ENCODE results near the gene TFB1M.
"Not testable (repeated sequence)": the region's sequence is repeated elsewhere in the genome, so short reads cannot be mapped to it uniquely, and the experiment has no call there.

The TFB1M gene

GRCh38 chr6:155306958-155307357 lies 7.3 kb downstream of the TFB1M start:
- in situ Hi-C loops (cut with HindIII; ENCODE audit: low sequenced_read_pairs), result no loop called here

GRCh38 chr6:155303361-155303870 lies 10.9 kb downstream of the TFB1M start:
- in situ Hi-C loops (cut with HindIII; ENCODE audit: low sequenced_read_pairs), result no loop called here

- in situ Hi-C loops (cut with HindIII; ENCODE audit: low sequenced_read_pairs), result no loop called here
Measured at GRCh38 chr6:155301867-155302266, 12.4 kb downstream of the TFB1M start.

DNA sequence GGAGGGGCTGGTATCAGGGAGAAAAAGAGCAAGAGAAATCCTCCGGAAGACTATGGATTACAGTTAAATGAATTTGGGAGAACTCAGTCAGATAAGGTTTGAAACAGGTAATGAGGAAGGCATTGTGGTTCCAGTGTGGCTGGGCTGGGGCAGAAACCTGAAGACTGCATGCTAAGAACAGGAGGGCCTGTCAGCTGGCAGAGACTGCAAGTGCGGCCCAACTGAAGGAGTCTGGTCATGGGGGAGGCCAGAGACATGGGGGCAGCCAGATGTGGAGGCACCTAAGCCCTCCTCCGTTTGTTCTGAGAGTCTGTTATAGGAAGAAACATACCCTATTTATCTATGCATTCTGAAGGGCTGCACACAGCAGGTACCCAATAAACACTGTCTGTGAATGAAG lies 16.6 kb downstream of the TFB1M start:
- in situ Hi-C loops (cut with HindIII; ENCODE audit: low sequenced_read_pairs), result loop anchor here (25.0 kb wide), 1 partner anchor 360 kb away; no protein-coding TSS in a partner anchor

DNA sequence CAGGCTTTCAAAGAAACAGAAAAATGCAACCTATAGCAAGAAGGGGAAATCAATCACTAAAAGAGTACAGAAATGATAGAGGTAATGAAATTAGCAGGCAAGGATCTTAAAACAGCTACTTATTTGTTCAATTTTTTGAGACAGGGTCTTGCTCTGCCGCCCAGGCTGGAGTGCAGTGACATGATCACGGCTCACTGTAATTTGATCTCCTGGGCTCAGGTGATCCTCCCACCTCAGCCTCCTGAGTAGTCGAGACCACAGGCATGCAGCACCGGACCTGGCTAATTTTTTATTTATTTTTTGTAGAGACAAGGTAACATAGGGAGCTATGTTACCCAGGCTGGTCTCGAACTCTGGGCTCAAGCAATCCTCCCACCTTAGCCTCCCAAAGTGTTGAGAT lies 21.6 kb downstream of the TFB1M start:
- in situ Hi-C loops (cut with HindIII; ENCODE audit: low sequenced_read_pairs), result loop anchor here (25.0 kb wide), 1 partner anchor 355 kb away; no protein-coding TSS in a partner anchor

DNA sequence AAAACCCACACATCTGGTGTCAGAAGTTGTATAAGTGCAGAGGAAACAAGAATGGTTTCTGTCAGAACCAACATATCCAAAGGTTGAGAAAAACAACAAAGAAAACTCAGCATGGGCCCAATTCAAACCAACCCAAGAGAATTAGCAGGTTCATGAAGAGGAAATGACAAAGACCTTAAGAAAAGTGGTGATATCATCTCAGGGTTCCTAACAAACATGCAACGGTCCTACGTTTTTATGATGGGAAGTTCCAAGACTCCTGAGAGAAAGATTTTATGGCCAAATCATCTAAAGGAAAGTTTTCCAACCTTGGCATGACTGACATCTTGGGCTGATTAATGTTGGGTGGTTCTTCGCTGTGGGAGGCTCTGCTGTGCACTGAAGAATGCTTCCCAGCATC lies 23.0 kb downstream of the TFB1M start:
- in situ Hi-C loops (cut with HindIII; ENCODE audit: low sequenced_read_pairs), result loop anchor here (25.0 kb wide), 1 partner anchor 354 kb away; no protein-coding TSS in a partner anchor

DNA sequence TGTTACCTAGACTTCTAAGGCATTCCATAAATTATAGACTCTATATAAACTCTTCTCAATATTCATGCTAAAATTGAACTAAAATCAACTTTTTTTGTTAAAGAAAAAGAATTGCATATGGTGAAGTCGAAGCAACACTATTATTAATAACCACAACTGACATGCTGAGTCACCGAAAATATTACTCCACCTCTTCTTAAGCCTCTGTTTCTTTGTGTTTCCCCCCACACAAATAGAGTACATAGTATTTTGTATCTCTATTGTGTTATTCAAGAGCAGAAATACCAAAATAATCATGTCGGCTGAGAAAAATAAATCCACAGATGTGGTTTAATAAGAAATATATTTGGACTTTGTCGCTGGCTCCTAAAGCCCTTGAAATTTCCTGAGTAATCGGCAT lies 23.8 kb downstream of the TFB1M start:
- in situ Hi-C loops (cut with HindIII; ENCODE audit: low sequenced_read_pairs), result loop anchor here (25.0 kb wide), 1 partner anchor 353 kb away; no protein-coding TSS in a partner anchor

DNA sequence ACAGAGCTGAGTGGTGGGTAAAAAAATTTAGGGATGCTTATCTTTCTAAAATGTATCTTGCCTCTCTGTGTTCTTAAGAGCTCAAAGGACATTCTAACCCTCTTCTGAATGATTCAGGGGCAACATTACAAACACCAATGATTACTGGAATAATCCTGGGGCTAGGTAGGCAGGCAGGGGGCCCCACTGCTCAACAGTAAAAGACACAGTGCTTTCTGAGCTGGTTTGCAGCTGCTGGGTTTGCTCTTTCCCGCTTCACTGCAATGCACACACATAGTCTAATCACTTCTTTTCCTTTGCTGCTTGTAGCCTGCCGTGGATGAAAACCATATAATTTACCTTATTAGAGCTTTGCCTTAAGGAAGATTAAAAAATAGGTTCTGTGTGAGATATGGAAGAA lies 26.5 kb downstream of the TFB1M start:
- in situ Hi-C loops (cut with HindIII; ENCODE audit: low sequenced_read_pairs), result loop anchor here (25.0 kb wide), 1 partner anchor 350 kb away; no protein-coding TSS in a partner anchor

GRCh38 chr6:155284775-155285174 lies 29.5 kb downstream of the TFB1M start:
- in situ Hi-C loops (cut with HindIII; ENCODE audit: low sequenced_read_pairs), result loop anchor here (25.0 kb wide), 1 partner anchor 347 kb away; no protein-coding TSS in a partner anchor

DNA sequence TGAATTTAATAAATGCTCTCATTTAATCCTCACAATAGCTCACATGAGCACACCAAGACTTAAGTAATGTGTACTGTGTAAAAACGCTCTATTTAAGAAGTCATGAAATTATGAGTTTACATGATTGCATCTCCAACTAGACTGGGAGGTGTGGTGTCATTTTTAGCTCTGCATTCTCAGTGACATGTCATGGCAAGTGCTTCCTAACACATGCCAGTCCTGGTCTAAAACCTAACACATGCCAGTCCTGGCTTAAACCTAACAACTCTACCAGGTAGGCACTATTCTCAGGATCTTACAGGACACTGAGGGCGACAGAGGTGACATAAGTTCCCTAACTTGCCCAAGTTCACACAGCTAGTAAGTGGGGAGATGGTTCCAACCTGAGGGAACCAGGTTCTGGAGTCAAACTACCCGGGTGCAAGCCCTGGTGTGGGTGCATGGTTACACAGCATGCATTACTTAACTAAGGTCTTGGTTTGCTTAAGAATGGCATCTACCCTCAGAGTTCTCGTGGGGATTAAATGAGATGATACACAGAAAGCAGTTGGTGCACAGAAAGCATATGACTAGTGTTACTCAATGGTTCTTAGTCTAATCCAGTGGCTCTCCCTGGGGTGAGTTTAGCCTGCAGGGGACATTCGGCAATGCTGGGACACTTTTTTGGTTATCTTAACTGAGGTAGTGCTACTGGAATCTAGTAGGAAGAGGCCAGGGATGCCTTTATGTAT lies 35.8 kb downstream of the TFB1M start:
- in situ Hi-C loops (cut with HindIII; ENCODE audit: low sequenced_read_pairs), result loop anchor here (25.0 kb wide), 1 partner anchor 341 kb away; no protein-coding TSS in a partner anchor

DNA sequence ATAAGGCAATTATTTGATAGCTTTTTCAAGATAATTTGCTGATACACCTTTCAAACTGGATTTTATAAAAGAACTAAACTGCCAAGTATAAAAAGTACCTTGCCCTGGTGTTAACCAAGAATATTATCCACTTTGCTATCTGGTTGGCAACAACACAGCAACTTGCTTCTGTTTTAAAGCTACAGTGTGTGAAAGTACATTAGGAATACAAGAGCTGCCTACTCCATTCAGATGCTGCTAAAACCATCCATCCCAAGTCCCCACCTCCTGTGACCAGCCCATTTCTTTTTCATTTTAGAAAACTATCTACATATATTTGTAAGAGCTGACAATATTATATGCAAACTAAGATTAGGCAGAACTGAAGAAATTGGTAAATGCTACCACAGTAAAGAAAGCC lies 37.6 kb downstream of the TFB1M start:
- in situ Hi-C loops (cut with HindIII; ENCODE audit: low sequenced_read_pairs), result loop anchor here (25.0 kb wide), 1 partner anchor 339 kb away; no protein-coding TSS in a partner anchor

- in situ Hi-C loops (cut with HindIII; ENCODE audit: low sequenced_read_pairs), result loop anchor here (25.0 kb wide), 1 partner anchor 339 kb away; no protein-coding TSS in a partner anchor
Measured at GRCh38 chr6:155275808-155276480, 38.3 kb downstream of the TFB1M start.

DNA sequence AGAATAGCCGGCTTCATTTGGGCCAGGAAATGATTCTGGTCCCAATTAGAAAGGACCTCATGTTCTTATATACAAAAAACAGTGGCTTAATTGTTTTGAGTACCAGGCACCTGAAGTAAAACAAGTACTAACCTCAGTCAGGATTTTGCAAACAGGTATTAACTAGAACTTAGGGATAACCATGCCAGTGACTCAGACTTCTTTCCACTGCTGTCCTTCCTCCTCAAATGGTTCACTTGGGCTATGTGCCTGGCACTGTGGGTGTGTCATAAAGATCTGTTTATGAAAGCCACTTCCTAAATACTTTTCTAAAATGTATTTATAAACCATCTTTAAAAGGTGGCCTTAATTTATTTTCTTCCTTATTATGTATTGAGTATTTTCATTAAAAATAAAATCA lies 39.8 kb downstream of the TFB1M start:
- in situ Hi-C loops (cut with HindIII; ENCODE audit: low sequenced_read_pairs), result no loop called here

DNA sequence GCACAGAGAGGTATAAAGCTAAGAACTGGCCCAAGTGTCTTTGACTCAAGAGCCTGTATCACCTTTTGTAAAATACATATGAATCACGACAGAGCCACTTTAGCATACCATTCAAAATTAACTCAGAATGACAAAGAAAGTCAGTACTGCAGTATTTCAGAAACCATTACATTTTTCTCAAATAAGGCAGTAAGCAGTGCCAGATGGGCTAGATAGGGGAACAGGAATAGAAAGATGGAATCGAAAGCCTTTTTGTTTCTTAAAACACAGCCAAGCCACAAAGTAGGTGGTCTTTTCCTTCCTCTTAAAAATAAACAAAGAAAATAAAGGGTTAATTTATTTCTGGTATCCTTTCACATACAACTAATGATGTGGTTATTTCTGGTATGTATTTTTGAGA lies 40.2 kb downstream of the TFB1M start:
- in situ Hi-C loops (cut with HindIII; ENCODE audit: low sequenced_read_pairs), result no loop called here

DNA sequence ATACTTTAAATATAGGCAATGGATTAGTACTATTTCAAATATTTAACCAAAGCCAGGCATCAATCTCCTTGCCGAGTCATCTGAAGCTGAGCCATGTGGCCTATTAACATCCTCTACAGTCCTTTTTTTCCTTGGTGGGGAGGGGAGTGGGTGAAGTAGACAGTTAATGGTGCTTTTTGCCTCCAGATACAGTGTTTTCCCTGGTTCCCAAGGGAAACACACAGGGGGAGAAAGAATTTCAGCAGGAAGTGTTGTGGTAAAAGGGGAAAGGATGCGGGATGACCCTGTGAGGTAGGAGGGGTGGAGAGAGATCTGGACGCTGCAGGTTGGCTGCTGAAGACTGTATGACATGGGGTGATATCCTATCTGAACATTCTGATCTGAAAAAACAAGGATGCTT lies 40.9 kb downstream of the TFB1M start:
- in situ Hi-C loops (cut with HindIII; ENCODE audit: low sequenced_read_pairs), result no loop called here

DNA sequence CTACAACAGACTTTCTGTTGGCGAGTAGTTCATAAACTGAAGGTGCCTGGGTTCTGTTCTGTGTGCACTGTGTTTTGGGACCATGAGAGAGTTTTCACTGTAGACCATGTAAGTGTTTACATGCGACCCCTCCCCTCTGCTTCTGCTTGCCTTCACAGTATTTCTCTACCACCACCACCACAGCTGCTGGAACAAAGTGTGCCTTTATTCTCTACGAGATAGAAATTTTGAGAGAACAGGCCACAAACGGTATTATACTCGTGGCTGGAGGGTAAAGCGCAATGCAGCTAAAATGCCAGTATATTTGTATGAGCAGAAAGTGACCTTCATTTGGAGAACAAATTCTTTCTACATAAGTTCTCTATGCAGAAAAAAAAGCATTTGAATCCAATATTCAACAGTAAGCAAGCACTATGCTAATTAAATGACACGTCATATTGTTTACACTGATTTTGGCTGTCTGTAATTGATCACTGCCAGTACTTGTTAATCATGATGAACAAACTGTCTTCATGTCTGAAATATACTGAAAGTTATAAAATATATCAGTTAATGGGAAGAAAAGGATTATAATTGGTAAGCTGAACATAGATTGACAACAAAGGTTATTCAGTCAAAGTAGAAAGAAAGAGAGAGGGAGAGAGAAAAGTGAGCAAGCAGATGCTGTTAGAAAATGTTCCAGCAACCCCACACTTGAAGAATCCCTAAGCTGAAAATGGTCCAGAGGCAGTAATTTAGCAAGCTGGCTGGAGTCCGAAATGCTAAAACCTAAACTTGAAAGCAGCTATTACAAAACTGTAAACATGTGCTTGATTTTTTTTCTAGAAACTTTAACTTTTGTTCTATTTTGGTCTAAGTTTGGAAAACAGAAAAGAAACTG lies 41.7 kb downstream of the TFB1M start:
- in situ Hi-C loops (cut with HindIII; ENCODE audit: low sequenced_read_pairs), result no loop called here

- in situ Hi-C loops (cut with HindIII; ENCODE audit: low sequenced_read_pairs), result no loop called here
Measured at GRCh38 chr6:155271145-155271544, 43.1 kb downstream of the TFB1M start.

GRCh38 chr6:155270561-155271091 lies 43.7 kb downstream of the TFB1M start:
- in situ Hi-C loops (cut with HindIII; ENCODE audit: low sequenced_read_pairs), result no loop called here

GRCh38 chr6:155269765-155270164 lies 44.5 kb downstream of the TFB1M start:
- in situ Hi-C loops (cut with HindIII; ENCODE audit: low sequenced_read_pairs), result no loop called here

GRCh38 chr6:155268088-155268867 lies 46.0 kb downstream of the TFB1M start:
- in situ Hi-C loops (cut with HindIII; ENCODE audit: low sequenced_read_pairs), result not testable (repeated sequence)

Measured in DLD1 (cell line).